ENCODE data around the gene SH3GL1. TPM values are rescaled to one million over a fixed set of nuclear protein-coding genes. Genes with fewer than 3 reads are reported as not detected.
A peak's percentile ranks its signal among the peaks of the same experiment; 100 is the strongest.

The SH3GL1 gene
- total RNA-seq, 1 experiment from 2014 or later = 108 TPM

DNA sequence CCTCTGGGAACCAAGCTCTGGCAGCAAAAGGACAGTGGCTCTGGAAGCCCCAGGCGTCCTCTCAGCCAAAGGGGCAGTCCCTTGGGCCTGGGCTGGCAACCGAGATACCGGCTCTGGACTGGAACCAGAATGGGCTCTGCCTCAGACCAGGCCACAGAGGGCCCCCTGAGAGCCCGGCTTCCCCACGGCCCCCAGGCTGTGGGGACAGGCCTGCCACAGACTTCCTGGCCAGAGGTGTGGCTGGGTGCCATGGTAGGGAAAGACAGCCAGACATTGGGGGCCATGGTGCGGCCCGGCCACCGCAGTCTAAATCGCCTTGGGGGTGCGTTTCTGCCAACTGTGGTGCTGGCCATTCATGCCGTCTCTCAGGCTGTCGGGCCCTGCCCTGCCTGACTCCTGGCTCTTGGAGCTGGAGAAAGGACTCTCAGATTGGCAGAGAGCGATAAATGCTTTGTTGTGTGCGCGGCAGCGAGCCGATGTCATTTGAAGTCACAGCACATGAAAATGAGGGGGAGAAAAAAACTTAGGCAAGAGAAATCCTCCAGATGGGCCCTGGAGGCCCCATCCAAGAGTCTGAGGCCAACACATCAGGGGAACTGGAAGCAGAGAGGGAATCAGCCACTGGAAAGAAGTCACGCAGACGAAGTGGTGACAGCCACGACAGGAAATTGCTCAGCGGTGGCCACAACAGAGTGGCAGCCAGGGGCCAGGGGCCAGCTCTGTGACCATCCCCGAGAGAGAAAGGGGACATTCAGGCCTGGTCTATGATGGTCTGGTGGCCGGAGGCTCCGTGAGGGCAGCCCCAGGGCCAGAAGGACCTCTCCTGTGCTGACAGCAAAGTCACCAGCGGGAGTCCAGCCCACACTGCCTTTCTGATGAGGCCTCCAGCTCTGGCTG lies 26.5 kb downstream of the SH3GL1 start:
- POLR2A ChIA-PET (ENCODE audit: low non-redundant PET) = no interaction called here
- CTCF ChIA-PET = interaction anchor here (2.5 kb wide), 1 partner anchor 27 kb away, joined by 12 read pairs; the partner anchor contains the start of gene SH3GL1
- no TSS peak for BruUV-seq (replicated peaks)

DNA sequence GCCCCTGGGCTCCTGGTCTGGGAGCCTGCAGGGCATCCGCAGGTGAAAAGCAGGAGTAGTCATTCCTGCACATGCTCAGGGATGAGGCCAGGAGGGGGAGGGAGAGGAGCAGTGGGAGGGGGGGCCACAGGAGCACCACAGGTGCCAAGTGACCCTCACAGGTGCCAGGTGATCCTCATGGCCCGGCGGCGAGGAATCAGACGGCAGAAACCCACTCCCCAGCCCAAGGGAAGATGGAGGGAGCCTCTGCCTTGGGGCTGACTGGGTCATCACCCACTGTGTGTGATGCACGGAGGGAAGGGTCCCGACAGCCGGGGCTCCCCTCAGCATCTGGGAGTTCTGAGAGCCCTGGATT lies 27.4 kb downstream of the SH3GL1 start:
- intact Hi-C loops (cut with micrococcal nuclease; ENCODE audit: unreplicated experiment) = no loop called here
- Histone ChIP-seq H3K9me3 (ENCODE audit: low read depth, low read length, poor library complexity, severe bottlenecking) (no peaks in the 10 kb centered on the region), H3K36me3 (ENCODE audit: insufficient read depth, low read length, poor library complexity, severe bottlenecking) (no peaks in the 10 kb centered on the region), H3K4me3 (ENCODE audit: low read depth, low read length, poor library complexity, severe bottlenecking) (no peak overlapping the region), H3K27ac (ENCODE audit: low read depth, low read length, poor library complexity, severe bottlenecking) (peak overlapping the region; percentile 16), H3K27me3 (replicated peaks; ENCODE audit: insufficient read depth, low read depth, low read length, poor library complexity) (no peaks in the 10 kb centered on the region), H3K4me1 (ENCODE audit: insufficient read depth, low read length, poor library complexity, severe bottlenecking) (peaks cover 42% of the 10 kb centered on the region)
- ChIA-PET POLR2A (ENCODE audit: low non-redundant PET) (no interaction called here), CTCF (no interaction called here)
- no peak for DNase-seq (ENCODE audit: low spot score)
- TF ChIP-seq, protein P1, sequence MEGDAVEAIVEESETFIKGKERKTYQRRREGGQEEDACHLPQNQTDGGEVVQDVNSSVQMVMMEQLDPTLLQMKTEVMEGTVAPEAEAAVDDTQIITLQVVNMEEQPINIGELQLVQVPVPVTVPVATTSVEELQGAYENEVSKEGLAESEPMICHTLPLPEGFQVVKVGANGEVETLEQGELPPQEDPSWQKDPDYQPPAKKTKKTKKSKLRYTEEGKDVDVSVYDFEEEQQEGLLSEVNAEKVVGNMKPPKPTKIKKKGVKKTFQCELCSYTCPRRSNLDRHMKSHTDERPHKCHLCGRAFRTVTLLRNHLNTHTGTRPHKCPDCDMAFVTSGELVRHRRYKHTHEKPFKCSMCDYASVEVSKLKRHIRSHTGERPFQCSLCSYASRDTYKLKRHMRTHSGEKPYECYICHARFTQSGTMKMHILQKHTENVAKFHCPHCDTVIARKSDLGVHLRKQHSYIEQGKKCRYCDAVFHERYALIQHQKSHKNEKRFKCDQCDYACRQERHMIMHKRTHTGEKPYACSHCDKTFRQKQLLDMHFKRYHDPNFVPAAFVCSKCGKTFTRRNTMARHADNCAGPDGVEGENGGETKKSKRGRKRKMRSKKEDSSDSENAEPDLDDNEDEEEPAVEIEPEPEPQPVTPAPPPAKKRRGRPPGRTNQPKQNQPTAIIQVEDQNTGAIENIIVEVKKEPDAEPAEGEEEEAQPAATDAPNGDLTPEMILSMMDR (conservative IDR thresholded peaks at IDR 0.05; ENCODE audit: low read depth, low read length) = no peak
- TF ChIP-seq EZH2 (IDR thresholded peaks at IDR 0.05; ENCODE audit: borderline replicate concordance, low read depth, low read length, poor library complexity, severe bottlenecking) = no peak
- BruUV-seq (replicated peaks) = no TSS peak

More for the DNA sequence above, 26.5 kb downstream of the SH3GL1 start:
- no peak for TF ChIP-seq EZH2 (IDR thresholded peaks at IDR 0.05; ENCODE audit: borderline replicate concordance, low read depth, low read length, poor library complexity, severe bottlenecking)
- TF ChIP-seq, protein P1 (conservative IDR thresholded peaks at IDR 0.05; ENCODE audit: low read depth, low read length) = no peak
- peak overlapping the region; percentile 82 for H3K27ac ChIP-seq (ENCODE audit: low read depth, low read length, poor library complexity, severe bottlenecking)
- H3K36me3 ChIP-seq (ENCODE audit: insufficient read depth, low read length, poor library complexity, severe bottlenecking) = no peaks in the 10 kb centered on the region
- no peak overlapping the region for H3K4me3 ChIP-seq (ENCODE audit: low read depth, low read length, poor library complexity, severe bottlenecking)
- DNase-seq (ENCODE audit: low spot score) = no peak
- H3K9me3 ChIP-seq (ENCODE audit: low read depth, low read length, poor library complexity, severe bottlenecking) = no peaks in the 10 kb centered on the region
- H3K27me3 ChIP-seq (replicated peaks; ENCODE audit: insufficient read depth, low read depth, low read length, poor library complexity) = no peaks in the 10 kb centered on the region
- H3K4me1 ChIP-seq (ENCODE audit: insufficient read depth, low read length, poor library complexity, severe bottlenecking) = peaks cover 43% of the 10 kb centered on the region
- intact Hi-C loops (cut with micrococcal nuclease; ENCODE audit: unreplicated experiment) = no loop called here

DNA sequence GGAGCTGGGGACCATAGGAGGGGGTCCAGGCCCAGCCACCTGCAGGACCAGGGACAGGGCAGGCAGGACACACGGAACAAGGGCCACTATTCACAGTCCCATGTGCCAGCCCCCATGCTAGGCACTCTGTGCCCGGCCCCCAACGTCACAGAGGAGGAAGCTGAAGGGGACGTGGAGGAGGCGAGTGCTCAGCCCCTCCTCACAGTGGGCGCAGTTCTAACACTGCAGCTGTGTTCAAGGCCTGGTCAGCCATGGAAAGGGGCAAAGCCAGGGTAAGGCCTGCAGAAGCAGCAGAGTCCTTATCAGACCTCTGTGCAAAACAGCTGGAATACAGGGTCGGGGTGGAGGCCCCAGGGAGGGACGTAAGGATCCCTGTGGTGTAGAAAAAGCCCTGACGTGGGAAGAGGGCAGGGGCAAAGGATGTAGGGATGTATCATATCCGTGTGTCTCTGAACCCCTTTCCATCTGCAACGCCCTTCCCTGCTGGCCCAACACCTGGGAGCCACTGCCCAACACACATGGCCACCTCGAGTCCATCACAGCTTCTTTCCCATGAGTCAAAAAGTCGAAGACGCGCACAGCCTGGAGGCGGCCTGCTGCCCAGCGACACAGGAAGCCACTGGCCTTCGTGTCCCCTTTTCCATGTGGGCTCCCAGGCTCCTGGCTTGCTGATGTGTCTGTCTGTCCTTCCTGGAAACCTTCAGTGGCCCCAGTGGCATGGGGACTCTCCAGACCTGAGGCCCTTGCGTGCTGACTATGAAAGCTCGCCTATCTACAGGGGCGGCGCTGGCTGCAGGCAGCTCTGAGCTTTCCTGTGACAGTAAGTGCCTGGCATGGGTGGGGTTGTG lies 28.0 kb downstream of the SH3GL1 start:
- TF ChIP-seq, protein P1 (conservative IDR thresholded peaks at IDR 0.05; ENCODE audit: low read depth, low read length) = no peak
- TF ChIP-seq EZH2 (IDR thresholded peaks at IDR 0.05; ENCODE audit: borderline replicate concordance, low read depth, low read length, poor library complexity, severe bottlenecking) = no peak
- DNase-seq (ENCODE audit: low spot score) = no peak
- no peak overlapping the region for H3K4me3 ChIP-seq (ENCODE audit: low read depth, low read length, poor library complexity, severe bottlenecking)
- H3K36me3 ChIP-seq (ENCODE audit: insufficient read depth, low read length, poor library complexity, severe bottlenecking) = no peaks in the 10 kb centered on the region
- no peaks in the 10 kb centered on the region for H3K9me3 ChIP-seq (ENCODE audit: low read depth, low read length, poor library complexity, severe bottlenecking)
- ChIA-PET POLR2A (ENCODE audit: low non-redundant PET) (interaction anchor here (0.5 kb wide), 1 partner anchor 123 kb away, joined by 7 read pairs; no protein-coding TSS in a partner anchor), CTCF (interaction anchor here (0.7 kb wide), 1 partner anchor 28 kb away, joined by 3 read pairs; the partner anchor contains the start of gene SH3GL1)
- no peaks in the 10 kb centered on the region for H3K27me3 ChIP-seq (replicated peaks; ENCODE audit: insufficient read depth, low read depth, low read length, poor library complexity)
- peak overlapping the region; percentile 16 for H3K27ac ChIP-seq (ENCODE audit: low read depth, low read length, poor library complexity, severe bottlenecking)
- no TSS peak for BruUV-seq (replicated peaks)
- H3K4me1 ChIP-seq (ENCODE audit: insufficient read depth, low read length, poor library complexity, severe bottlenecking) = peaks cover 42% of the 10 kb centered on the region
- intact Hi-C loops (cut with micrococcal nuclease; ENCODE audit: unreplicated experiment) = no loop called here
